HL-60 (cell line): ENCODE measurements around the gene ETV5.

Experiments used
- GABPA ChIP-seq: IDR thresholded peaks from 2 replicates; pipeline ENCODE4 v1.6.1; 2012; ENCODE audit warnings: low read depth
- POLR2AphosphoS5 ChIP-seq: IDR thresholded peaks from 2 replicates; pipeline ENCODE4 v1.6.1; 2012; ENCODE audit warnings: low read depth
- SPI1 ChIP-seq: IDR thresholded peaks from 2 replicates; pipeline ENCODE4 v1.6.1; 2012; ENCODE audit warnings: low read depth, mild to moderate bottlenecking, borderline replicate concordance
- TF ChIP-seq, protein P1 (sequence below): IDR thresholded peaks from one replicate; pipeline ENCODE4 v1.5.1; 2011; ENCODE audit warnings: low read length, control low read depth, inconsistent platforms; ENCODE audit not compliant: insufficient read depth
- TF ChIP-seq, protein P2 (sequence below): IDR thresholded peaks from 2 replicates; pipeline ENCODE4 v1.6.1; 2012; ENCODE audit warnings: low read depth; ENCODE audit not compliant: insufficient replicate concordance

DNA sequence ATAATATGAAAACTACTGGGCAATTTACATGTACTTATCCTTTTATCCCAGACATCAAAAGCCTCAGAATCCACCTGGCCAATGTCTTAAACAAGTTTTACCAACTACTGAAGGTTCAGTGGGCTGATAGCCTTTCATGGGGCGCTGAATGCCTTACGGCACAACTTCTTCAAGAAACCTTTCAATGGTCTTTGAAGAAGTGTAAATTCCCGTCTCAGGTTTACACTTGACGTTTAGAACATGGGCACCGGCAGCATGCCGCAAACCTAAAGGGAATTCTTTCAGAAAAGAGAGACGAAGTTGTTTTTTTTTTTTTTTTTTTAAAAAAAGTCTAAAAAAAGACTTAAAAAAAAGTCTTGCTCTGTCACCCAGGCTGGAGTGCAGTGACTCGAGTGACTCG lies 39.7 kb downstream of the ETV5 start:
- TF ChIP-seq, protein P1, sequence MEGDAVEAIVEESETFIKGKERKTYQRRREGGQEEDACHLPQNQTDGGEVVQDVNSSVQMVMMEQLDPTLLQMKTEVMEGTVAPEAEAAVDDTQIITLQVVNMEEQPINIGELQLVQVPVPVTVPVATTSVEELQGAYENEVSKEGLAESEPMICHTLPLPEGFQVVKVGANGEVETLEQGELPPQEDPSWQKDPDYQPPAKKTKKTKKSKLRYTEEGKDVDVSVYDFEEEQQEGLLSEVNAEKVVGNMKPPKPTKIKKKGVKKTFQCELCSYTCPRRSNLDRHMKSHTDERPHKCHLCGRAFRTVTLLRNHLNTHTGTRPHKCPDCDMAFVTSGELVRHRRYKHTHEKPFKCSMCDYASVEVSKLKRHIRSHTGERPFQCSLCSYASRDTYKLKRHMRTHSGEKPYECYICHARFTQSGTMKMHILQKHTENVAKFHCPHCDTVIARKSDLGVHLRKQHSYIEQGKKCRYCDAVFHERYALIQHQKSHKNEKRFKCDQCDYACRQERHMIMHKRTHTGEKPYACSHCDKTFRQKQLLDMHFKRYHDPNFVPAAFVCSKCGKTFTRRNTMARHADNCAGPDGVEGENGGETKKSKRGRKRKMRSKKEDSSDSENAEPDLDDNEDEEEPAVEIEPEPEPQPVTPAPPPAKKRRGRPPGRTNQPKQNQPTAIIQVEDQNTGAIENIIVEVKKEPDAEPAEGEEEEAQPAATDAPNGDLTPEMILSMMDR = no peak
- TF ChIP-seq POLR2AphosphoS5 = no peak
- TF ChIP-seq GABPA = no peak
- TF ChIP-seq, protein P2, sequence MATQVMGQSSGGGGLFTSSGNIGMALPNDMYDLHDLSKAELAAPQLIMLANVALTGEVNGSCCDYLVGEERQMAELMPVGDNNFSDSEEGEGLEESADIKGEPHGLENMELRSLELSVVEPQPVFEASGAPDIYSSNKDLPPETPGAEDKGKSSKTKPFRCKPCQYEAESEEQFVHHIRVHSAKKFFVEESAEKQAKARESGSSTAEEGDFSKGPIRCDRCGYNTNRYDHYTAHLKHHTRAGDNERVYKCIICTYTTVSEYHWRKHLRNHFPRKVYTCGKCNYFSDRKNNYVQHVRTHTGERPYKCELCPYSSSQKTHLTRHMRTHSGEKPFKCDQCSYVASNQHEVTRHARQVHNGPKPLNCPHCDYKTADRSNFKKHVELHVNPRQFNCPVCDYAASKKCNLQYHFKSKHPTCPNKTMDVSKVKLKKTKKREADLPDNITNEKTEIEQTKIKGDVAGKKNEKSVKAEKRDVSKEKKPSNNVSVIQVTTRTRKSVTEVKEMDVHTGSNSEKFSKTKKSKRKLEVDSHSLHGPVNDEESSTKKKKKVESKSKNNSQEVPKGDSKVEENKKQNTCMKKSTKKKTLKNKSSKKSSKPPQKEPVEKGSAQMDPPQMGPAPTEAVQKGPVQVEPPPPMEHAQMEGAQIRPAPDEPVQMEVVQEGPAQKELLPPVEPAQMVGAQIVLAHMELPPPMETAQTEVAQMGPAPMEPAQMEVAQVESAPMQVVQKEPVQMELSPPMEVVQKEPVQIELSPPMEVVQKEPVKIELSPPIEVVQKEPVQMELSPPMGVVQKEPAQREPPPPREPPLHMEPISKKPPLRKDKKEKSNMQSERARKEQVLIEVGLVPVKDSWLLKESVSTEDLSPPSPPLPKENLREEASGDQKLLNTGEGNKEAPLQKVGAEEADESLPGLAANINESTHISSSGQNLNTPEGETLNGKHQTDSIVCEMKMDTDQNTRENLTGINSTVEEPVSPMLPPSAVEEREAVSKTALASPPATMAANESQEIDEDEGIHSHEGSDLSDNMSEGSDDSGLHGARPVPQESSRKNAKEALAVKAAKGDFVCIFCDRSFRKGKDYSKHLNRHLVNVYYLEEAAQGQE = no peak
- no peak for TF ChIP-seq SPI1
